Hepatocyte (in vitro differentiated cells): Measurements from ENCODE around the gene FRA10AC1.

Experiments
- EZH2phosphoT487 ChIP-seq: fragments of 200-600 bp; sonication (generic); IDR thresholded peaks from one replicate; pipeline ENCODE4 v1.6.1; 2018; ENCODE audit warnings: antibody characterized with exemption, mild to moderate bottlenecking, low read depth, moderate library complexity; ENCODE audit not compliant: unreplicated experiment, severe bottlenecking
- TF ChIP-seq, protein P1 (sequence below): fragments of 200-600 bp; sonication (generic); IDR thresholded peaks from 2 replicates; pipeline ENCODE4 v1.5.1; 2016; ENCODE audit warnings: antibody characterized with exemption, mild to moderate bottlenecking; ENCODE audit not compliant: poor library complexity

DNA sequence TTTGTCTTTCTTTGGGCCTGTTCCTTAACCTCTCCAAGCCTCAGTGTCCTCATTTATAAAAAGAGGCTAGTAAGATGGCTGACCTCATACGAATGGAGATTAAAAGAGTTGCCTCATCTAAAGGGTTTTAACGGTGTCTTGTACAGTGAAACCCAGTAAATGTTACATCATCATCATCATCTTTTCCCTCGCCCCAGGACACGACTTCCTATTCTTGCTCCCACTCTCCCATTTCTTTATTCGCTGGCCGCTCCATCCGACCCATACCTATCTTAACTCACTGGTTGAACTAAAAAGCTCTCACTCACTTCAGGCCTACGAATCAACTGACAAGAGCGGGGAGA lies 554 bp downstream of the FRA10AC1 start:
- TF ChIP-seq, protein P1, sequence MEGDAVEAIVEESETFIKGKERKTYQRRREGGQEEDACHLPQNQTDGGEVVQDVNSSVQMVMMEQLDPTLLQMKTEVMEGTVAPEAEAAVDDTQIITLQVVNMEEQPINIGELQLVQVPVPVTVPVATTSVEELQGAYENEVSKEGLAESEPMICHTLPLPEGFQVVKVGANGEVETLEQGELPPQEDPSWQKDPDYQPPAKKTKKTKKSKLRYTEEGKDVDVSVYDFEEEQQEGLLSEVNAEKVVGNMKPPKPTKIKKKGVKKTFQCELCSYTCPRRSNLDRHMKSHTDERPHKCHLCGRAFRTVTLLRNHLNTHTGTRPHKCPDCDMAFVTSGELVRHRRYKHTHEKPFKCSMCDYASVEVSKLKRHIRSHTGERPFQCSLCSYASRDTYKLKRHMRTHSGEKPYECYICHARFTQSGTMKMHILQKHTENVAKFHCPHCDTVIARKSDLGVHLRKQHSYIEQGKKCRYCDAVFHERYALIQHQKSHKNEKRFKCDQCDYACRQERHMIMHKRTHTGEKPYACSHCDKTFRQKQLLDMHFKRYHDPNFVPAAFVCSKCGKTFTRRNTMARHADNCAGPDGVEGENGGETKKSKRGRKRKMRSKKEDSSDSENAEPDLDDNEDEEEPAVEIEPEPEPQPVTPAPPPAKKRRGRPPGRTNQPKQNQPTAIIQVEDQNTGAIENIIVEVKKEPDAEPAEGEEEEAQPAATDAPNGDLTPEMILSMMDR: no peak
- TF ChIP-seq EZH2phosphoT487: no peak
